HG02885 (cell line): ENCODE results near the gene RYR2.

Experiments used
- ATAC-seq: cut with Tn5 transposase; IDR thresholded peaks from one replicate; pipeline ENCODE4 v1.9.1; 2021; ENCODE audit warnings: mild to moderate bottlenecking; ENCODE audit not compliant: unreplicated experiment, poor library complexity

Gene RYR2

GRCh38 chr1:237029850-237030535 lies 12.0 kb upstream of the RYR2 start:
- no peak for ATAC-seq

GRCh38 chr1:237031480-237031879 lies 10.5 kb upstream of the RYR2 start:
- no peak for ATAC-seq

DNA sequence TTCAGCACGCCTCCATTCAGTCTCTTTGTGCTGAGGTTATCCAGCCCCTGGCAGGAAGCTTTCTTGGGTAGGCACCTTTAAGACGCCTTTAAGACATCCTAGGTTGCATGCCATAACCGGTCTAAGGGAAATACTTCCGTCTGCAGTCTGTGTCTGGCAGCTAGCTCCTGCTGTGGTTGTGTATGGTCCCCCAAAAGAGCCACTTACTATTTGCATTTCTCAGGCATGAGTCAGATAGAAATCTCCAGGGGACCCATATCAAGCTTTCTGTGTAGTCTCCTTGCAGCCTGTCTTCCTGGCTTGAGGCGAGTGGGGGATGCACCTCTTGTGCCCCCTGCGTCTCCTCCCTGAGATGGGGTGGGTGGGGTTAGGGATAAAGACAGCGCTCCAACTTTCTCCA lies 10.0 kb upstream of the RYR2 start:
- ATAC-seq, result peak; percentile 90

DNA sequence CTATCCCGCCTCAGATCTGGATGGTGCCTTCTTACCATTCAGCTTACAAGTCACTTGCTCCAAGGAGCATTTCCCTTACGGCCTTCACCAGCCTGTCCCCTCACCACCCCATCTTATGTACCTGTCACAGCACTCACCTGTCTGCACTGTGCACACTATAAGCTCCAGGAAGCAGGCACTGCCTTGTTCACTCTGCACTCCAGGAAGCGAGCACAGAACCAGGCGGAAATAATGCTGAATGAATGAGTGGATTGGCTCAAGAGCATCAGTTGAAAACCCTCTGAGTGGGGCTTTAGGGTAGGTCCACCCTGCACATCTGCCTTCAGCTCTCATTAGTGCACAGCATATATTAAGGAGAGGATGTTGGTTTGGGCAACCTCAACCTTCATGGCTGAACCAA lies 8.9 kb upstream of the RYR2 start:
- no peak for ATAC-seq

DNA sequence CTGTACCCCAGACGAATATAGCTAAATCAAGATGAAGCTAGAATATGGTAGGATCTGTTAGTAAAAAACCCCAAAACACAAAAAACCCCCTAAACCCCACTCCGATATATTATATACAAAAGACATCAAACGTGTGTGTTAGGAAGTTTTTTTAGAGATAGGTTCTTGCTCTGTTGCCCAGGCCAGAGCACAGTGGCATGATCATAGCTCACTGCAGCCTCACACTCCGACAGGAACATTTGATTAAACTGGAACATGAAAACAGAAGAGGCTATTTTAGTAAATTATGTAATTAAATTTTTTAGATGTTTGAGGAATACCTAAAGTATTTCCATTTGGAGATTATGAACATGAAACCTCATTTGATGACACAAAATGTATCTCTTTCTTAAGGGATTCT lies 8.2 kb upstream of the RYR2 start:
- no peak for ATAC-seq

DNA sequence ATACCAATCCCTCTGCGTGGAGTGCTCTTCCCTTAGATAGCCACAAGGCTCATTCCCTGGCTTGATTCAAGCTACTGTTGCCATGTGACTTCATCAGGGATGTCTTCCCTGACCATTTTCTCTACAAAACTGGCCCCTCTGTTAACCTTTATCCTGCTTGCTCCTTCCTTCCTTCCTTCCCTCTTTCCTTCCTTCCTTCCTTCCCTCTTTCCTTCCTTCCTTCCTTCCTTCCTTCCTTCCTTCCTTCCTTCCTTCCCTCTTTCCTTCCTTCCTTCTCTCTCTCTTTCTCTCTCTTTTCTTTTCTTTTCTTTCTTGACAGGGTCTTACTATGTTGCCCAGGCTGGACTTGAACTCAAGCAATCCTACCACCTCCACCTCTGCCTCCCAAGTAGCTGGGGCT lies 6.2 kb upstream of the RYR2 start:
- no peak for ATAC-seq

- ATAC-seq, result no peak
Observed at GRCh38 chr1:237038211-237038610, 3.8 kb upstream of the RYR2 start.

GRCh38 chr1:237040823-237041222 lies 1.2 kb upstream of the RYR2 start:
- ATAC-seq, result no peak

- no peak for ATAC-seq
Observed at GRCh38 chr1:237041461-237041794, 556 bp upstream of the RYR2 start.

DNA sequence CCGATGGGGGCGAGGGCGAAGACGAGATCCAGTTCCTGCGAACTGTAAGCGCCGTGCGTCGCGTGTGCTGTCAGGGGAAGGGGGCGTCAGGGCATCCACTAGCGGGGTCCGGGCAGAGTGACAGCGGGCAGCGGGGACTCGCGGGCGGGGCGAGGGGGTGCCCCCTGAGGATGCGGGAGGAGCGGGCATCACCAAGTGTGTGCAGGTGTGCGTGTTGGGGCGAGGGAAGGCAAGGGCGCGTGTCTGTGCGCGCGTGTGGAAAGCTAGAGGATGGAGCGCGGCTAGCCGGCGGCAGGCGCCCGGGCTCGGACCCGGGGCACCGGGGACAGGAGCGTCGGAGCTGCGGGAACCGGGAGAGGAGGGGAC lies 525 bp downstream of the RYR2 start:
- no peak for ATAC-seq

DNA sequence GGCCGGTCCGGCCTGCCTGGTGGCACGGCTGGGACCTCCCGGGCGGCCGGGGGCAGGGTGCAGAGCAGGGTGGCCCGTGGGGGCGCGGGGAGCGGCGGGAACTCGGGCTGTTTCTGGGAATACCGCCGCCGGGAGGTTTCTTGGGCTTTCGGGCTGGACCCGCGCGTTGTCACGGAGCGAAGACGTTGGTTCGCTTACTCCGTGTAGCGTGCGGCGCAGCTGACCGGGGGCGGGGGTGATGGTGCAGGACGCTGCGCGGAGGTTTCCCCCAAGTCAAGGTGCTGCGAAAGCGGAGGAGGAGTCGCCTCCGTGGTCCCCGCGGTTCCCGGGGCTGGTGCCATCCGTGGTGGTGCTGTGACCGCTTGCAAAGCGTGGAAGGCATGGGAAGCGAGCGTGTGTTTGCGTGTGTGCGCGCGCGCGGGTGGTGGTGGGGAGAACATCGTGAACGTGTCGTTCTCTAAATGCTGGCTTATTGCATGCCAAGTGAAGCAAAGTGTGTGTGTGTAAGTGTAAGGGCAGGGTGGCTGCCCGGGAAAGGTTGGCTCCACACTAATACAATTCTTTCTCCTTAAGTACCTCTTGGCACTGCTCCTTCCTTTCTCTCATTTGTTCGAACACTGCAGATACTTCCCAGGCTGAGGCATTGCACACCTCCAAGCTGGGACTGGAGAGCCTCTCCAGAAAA lies 1.1 kb downstream of the RYR2 start:
- ATAC-seq, result no peak

GRCh38 chr1:237043846-237044636 lies 2.1 kb downstream of the RYR2 start:
- no peak for ATAC-seq

DNA sequence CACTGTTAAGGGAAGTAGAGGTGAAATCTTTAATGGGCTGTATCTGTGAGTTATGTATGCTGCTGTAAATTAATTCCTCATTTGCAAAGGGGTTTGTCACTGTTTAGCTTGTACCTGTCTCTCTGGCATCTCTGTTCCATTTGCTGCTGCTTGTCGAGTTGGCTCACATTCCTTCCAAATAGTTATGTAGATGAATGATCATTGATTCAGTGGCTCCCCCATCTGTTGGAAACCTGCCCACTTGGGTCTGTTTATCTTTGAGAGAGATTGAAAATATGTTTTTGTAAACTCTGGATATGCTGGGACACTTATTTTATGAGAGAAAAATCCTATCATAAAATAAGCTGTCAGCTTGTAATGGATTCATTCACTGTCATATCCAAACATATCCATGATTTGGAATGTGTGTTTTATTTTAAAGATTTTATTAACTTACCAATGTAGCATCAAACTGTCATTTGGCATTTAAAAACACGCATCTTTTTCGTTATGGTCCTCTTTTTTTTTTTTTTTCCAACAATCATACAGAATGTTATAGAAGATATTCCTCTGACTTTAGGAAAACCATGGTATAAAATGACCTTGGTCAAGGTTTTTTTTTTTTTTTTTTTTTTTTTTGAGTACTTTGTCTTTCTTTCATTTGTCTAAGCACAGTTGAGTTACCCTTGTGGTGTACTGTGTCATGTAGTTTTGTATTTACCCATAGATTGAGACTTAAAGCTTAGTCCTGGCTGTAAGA lies 3.5 kb downstream of the RYR2 start:
- ATAC-seq, result no peak

DNA sequence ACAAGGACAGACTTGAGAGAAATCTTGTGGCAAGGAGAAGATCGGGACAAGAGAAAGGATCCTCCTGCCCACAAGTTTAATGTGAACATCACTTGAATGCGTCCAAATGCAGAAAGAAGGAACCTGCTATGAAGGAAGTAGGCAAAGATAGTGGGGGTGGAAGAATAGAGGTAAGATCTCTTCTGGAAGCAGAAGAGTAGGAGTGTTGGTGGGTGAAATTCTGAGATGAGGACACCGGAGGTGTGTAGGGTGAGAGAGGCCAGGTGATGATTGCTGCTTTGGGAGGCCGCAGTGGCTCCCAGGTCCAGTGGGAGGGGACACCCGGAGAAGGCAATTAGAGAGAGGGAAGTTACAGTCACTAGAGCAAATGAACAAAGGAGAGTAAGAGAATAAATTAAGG lies 6.8 kb downstream of the RYR2 start:
- ATAC-seq, result no peak

DNA sequence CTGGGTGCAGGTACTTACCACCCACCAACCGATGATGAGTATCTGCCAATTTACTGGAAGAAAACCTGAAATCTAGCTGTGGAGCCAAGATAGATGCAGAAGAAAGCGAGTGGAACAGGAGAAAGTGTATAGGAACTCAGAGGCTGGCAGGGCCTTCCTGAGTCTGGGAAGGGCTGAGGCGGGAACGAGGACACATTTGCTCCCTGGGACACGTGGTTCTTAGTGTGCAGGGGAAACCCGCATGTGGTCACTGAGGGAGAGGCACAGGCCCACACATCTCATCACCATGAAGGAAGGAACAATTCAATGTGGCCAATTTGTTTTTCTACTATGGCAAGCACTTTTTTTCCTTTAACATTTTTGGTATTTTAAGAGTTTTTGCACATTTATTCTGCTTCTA lies 8.2 kb downstream of the RYR2 start:
- ATAC-seq, result no peak

GRCh38 chr1:237050915-237051314 lies 8.9 kb downstream of the RYR2 start:
- no peak for ATAC-seq

DNA sequence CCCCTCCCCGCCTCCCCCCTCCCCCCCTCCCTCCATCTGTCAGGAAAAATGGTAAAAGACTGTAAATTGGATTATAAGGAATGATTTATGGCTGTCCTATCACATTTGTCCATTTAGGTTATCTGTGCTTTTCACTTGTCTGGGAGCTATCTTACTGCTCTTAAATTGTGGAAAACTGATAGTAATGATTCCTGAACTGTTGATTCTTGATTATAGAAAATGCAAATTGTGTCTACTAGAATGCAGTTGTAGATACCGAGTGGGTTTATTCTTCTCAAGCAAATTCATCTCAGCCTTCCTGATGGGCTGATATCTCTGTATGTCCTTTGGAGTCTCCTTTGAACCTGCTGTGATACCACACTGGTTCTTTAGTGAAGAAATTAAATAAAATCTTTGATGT lies 12.3 kb downstream of the RYR2 start:
- ATAC-seq, result no peak

GRCh38 chr1:237058470-237058869 lies 16.5 kb downstream of the RYR2 start:
- ATAC-seq, result no peak

GRCh38 chr1:237059244-237059643 lies 17.3 kb downstream of the RYR2 start:
- no peak for ATAC-seq

GRCh38 chr1:237062976-237063375 lies 21.0 kb downstream of the RYR2 start:
- ATAC-seq, result no peak

- ATAC-seq, result no peak
Observed at GRCh38 chr1:237065903-237066302, 23.9 kb downstream of the RYR2 start.
